Transverse colon (tissue), 4 donors: ENCODE measurements around the gene WDFY2. TPM values are rescaled to one million over a fixed set of nuclear protein-coding genes. Genes with fewer than 3 reads are reported as not detected.

Source experiments
- DNase-seq: peaks from one replicate; pipeline ENCODE4 v3.0.0-alpha.2; 2019
- H3K27ac ChIP-seq, 4 donors: fragments of 200-600 bp; sonication (generic); 2 replicates each; pipeline ENCODE4 v1.5.1; 2016 to 2018; ENCODE audit warnings: inconsistent platforms in 4 of 4
- H3K27me3 ChIP-seq: fragments of 200-600 bp; sonication (generic); 2 replicates; pipeline ENCODE4 v1.5.1; 2017; ENCODE audit warnings: inconsistent platforms
- H3K36me3 ChIP-seq, 4 donors: fragments of 200-600 bp; sonication (generic); 2 replicates each; pipeline ENCODE4 v1.5.1; 2017 to 2019; ENCODE audit warnings: inconsistent platforms in 4 of 4
- H3K4me1 ChIP-seq, 4 donors: fragments of 200-600 bp; sonication (generic); 2 replicates each; pipeline ENCODE4 v1.5.1; 2017 to 2020; ENCODE audit warnings: inconsistent platforms in 4 of 4
- H3K4me3 ChIP-seq, 4 donors: fragments of 200-600 bp; sonication (generic); 1 replicate in 1 of 4; 2 replicates in 3 of 4; pipeline versions ENCODE4 v1.5.1 to v1.6.1; 2017 to 2019; ENCODE audit warnings: inconsistent platforms in 4 of 4
- H3K9me3 ChIP-seq, 2 donors: fragments of 200-600 bp; sonication (generic); 2 replicates each; pipeline ENCODE4 v1.5.1; 2017 to 2019; ENCODE audit warnings: inconsistent platforms in 2 of 2
- EP300 ChIP-seq: sonication (generic); formaldehyde crosslinking; IDR thresholded peaks from one replicate; pipeline ENCODE4 v1.6.1; 2017; ENCODE audit warnings: antibody characterized with exemption, low read depth
- POLR2A ChIP-seq: fragments of 450-650 bp; IDR thresholded peaks from one replicate; pipeline ENCODE4 v1.6.1; 2016; ENCODE audit warnings: antibody characterized with exemption, mild to moderate bottlenecking, moderate library complexity
- POLR2AphosphoS5 ChIP-seq, 3 donors: sonication (generic); formaldehyde crosslinking; IDR thresholded peaks; one replicate each; pipeline ENCODE4 v1.6.1; 2016; ENCODE audit warnings: antibody characterized with exemption in 3 of 3
- whole genome bisulfite sequencing, 2 donors: methylation state at CpG; one replicate each; pipeline ENCODE4 v1.1.5; 2018; ENCODE audit warnings: low coverage in 1 of 2; 5-methylcytosine and 5-hydroxymethylcytosine counted together
- in situ Hi-C, 4 donors: fragments of 200-750 bp; cut with MboI; loops; one replicate each; pipeline versions ENCODE4 v1.15.0 to v1.15.1; 2017; ENCODE audit warnings: low sequenced_read_pairs in 3 of 4, low pct_ligation_motif_present in 1 of 4, low pct_unique_long_range_greater_than_20kb in 1 of 4
- intact Hi-C: fragments of 100-400 bp; cut with DNase I; formaldehyde crosslinking; loops from one replicate; pipeline ENCODE4 v1.15.1; 2023; ENCODE audit warnings: low total_unique reads
- total RNA-seq, 4 donors: library from RNA; depleted of rRNA; stranded (reverse); fragments of >200 nt; gene quantifications; one replicate each; pipeline ENCODE4 v1.1.0, GENCODE V29; 2016
- TF ChIP-seq, protein P1 (sequence below), 5 experiments: fragments of 200-600 bp in 3 of 5; fragments of 450-650 bp in 2 of 5; sonication (generic) in 3 of 5; IDR thresholded peaks; 1 replicate in 2 of 5; 2 replicates in 3 of 5; pipeline ENCODE4 v1.5.1; 2016 to 2017; ENCODE audit warnings: antibody characterized with exemption in 5 of 5, inconsistent platforms in 3 of 5, mild to moderate bottlenecking in 2 of 5, moderate library complexity in 1 of 5

The WDFY2 gene
- total RNA-seq, 4 donors from 2014 or later: 2.4 to 12.3 (median 6.7) TPM

DNA sequence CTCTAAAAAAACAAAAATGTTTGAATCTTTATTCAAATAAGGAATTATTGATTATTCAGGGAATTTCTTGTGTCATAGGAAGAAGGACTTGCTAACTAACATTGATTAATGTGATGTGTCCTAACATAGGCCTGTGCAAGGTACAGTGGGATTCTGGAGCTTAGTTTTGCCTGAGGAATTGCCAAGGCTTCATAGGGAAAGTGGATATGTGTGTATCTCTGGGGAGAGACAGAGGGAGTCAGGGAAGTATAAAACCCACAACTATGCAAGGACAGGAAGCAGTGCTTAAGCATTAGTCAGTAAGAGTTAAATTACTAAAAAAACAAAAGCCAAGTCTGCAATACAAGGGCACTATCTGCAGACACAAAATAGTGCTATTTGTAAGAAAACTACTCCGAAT lies 59.6 kb downstream of the WDFY2 start:
- no peaks in the 10 kb centered on the region for H3K27me3 ChIP-seq
- no peak overlapping the region for H3K27ac ChIP-seq
- H3K4me1 ChIP-seq: peaks cover 0 to 28% (median 7%) of the 10 kb centered on the region in 4 donors
- 79% methylated on average over 1 of the region's 1 CpG; no CpG with 5 or more reads in 1 of the 2 donors for WGBS, 2 donors
- H3K4me3 ChIP-seq: no peak overlapping the region
- no peaks in the 10 kb centered on the region for H3K36me3 ChIP-seq
- TF ChIP-seq, protein P1, sequence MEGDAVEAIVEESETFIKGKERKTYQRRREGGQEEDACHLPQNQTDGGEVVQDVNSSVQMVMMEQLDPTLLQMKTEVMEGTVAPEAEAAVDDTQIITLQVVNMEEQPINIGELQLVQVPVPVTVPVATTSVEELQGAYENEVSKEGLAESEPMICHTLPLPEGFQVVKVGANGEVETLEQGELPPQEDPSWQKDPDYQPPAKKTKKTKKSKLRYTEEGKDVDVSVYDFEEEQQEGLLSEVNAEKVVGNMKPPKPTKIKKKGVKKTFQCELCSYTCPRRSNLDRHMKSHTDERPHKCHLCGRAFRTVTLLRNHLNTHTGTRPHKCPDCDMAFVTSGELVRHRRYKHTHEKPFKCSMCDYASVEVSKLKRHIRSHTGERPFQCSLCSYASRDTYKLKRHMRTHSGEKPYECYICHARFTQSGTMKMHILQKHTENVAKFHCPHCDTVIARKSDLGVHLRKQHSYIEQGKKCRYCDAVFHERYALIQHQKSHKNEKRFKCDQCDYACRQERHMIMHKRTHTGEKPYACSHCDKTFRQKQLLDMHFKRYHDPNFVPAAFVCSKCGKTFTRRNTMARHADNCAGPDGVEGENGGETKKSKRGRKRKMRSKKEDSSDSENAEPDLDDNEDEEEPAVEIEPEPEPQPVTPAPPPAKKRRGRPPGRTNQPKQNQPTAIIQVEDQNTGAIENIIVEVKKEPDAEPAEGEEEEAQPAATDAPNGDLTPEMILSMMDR (IDR thresholded peaks at IDR 0.05): no peak
- TF ChIP-seq POLR2A (no peak), POLR2AphosphoS5 (IDR thresholded peaks at IDR 0.05) (no peak), EP300 (no peak)
- DNase-seq: no peak
- intact Hi-C loops (no loop called here), in situ Hi-C loops (no loop called here)
- no peaks in the 10 kb centered on the region for H3K9me3 ChIP-seq

DNA sequence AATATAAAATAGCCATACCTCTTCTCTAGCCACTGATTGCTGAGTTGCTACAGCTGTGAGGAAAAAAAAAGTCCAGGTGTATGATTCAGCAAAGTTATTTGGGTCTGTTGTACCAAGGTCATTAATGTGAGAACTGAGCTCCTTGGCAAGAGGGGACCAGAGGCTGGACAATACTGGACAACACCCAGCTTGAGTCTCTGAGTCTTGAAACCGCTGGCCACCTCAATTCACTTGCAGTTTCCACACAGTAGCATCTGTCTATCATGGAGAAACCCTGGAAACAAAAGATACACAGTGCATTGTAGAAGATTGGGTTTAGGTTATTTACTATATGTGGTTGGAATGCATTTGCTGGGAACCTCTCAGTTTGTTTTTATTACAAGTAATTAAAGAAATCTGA lies 60.4 kb downstream of the WDFY2 start:
- intact Hi-C loops (no loop called here), in situ Hi-C loops (no loop called here)
- WGBS, 2 donors: 59% methylated on average over 1 of the region's 1 CpG; no CpG with 5 or more reads in 1 of the 2 donors
- Histone ChIP-seq H3K36me3 (no peaks in the 10 kb centered on the region), H3K4me1 (peaks cover 0 to 28% (median 7%) of the 10 kb centered on the region in 4 donors), H3K4me3 (no peak overlapping the region), H3K27ac (no peak overlapping the region), H3K27me3 (no peaks in the 10 kb centered on the region), H3K9me3 (no peaks in the 10 kb centered on the region)
- TF ChIP-seq EP300 (no peak), POLR2A (no peak), POLR2AphosphoS5 (IDR thresholded peaks at IDR 0.05) (no peak)
- DNase-seq: no peak

DNA sequence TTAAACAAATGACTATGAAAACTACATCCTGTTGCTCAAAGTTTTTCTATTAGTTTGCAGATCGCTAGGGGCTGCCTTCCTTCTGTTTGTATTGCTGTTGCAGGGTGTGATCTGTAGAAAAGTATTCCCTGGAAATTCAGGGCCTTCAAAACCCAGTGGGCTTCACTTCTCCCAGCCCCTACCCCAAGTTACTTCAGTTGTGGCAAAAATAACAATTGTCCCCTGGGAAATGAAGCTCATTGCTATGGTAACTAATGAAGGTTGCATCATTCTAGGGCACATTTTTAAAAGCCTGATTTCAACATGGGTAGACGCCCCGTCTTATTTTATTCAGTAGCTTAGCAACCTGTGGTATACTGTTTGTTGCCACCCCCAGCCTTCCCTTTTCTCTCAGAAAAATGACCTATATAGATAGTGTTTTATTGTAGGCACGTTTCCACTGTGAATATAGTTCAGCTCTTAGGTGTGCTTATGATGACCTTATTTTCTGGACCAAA lies 60.9 kb downstream of the WDFY2 start:
- TF ChIP-seq, protein P1 (IDR thresholded peaks at IDR 0.05): no peak
- TF ChIP-seq POLR2AphosphoS5 (IDR thresholded peaks at IDR 0.05) (no peak), POLR2A (no peak), EP300 (no peak)
- no peaks in the 10 kb centered on the region for H3K36me3 ChIP-seq
- H3K4me1 ChIP-seq: peaks cover 0 to 28% (median 7%) of the 10 kb centered on the region in 4 donors
- 13 to 21% methylated on average over 3 to 4 of the region's 4 CpGs for WGBS, 2 donors
- no peak for DNase-seq
- H3K27me3 ChIP-seq: no peaks in the 10 kb centered on the region
- H3K9me3 ChIP-seq: no peaks in the 10 kb centered on the region
- intact Hi-C loops (no loop called here), in situ Hi-C loops (no loop called here)
- no peak overlapping the region for H3K27ac ChIP-seq
- no peak overlapping the region for H3K4me3 ChIP-seq

DNA sequence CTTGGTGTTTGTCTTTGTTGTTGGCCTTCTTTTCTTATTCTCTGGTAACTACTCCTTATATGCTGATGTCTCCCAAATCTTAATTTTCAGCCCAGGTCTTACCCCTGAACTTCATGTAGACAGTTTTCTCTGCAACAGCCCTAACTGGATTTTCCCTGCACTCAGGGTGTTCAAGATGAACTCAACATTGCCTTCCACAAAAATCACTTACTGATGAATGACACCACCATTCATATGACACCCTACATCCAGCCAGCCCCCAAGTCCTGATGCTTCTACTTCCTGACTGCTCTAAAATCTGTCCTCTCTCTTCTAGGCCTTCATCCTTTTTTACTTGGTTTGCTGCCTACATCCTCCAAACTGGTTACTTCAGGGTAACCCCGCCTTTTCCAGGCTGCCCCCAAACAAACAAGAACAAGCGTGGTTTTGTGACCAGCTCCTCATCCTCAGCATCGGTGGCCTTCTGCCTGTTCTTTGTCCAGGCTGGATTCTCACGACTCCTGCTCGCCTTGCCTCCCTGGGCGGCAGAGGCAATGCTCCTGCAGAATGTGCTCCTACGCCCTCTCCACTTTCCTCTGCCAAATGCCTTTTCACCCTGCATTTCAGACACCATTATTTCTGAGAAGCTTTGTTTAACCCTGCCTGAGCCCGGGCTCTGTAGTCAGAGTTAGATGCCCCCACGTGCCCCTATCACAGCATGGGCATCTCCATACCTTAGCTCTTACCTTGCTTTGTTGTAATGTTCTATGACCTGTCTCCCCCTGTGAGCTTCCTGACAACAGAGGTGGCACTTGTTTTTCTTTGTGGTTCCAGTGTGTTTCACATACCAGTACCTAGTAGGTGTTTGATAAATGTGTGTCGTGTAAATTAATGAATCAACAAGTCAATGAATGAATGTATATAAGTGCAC lies 61.8 kb downstream of the WDFY2 start:
- intact Hi-C loops (no loop called here), in situ Hi-C loops (no loop called here)
- Histone ChIP-seq H3K4me1 (peaks cover 0 to 28% (median 7%) of the 10 kb centered on the region in 4 donors), H3K27me3 (no peaks in the 10 kb centered on the region), H3K9me3 (no peaks in the 10 kb centered on the region), H3K36me3 (no peaks in the 10 kb centered on the region), H3K4me3 (no peak overlapping the region), H3K27ac (no peak overlapping the region)
- no peak for DNase-seq
- 84% methylated on average over 10 of the region's 10 CpGs for WGBS, 2 donors
- TF ChIP-seq EP300 (no peak), POLR2A (no peak), POLR2AphosphoS5 (IDR thresholded peaks at IDR 0.05) (no peak)
- TF ChIP-seq, protein P1 (IDR thresholded peaks at IDR 0.05): no peak
